SU-DHL-6 (cell line): ENCODE data around the gene GJD4.

Source experiments
- H2AFZ ChIP-seq: fragments of 200-600 bp; sonication (generic); 2 replicates; pipeline ENCODE4 v1.6.1; 2014; ENCODE audit warnings: low read depth, mild to moderate bottlenecking, moderate library complexity, mixed read lengths, antibody characterized with exemption, low read length; ENCODE audit not compliant: severe bottlenecking
- H3F3A ChIP-seq: fragments of 200-600 bp; shearing (Covaris generic); 2 replicates; pipeline ENCODE4 v1.6.0; 2016; ENCODE audit warnings: antibody characterized with exemption, mild to moderate bottlenecking; ENCODE audit not compliant: insufficient read depth
- H3K27ac ChIP-seq: fragments of 200-600 bp; sonication (generic); 2 replicates; pipeline ENCODE4 v1.5.1; 2016; ENCODE audit warnings: low read depth, mild to moderate bottlenecking, low read length, moderate library complexity, mixed read lengths
- H3K27me3 ChIP-seq: fragments of 200-600 bp; sonication (generic), shearing (Covaris generic); 2 replicates; pipeline ENCODE4 v1.6.0; 2014; ENCODE audit warnings: mild to moderate bottlenecking, low read length
- H3K36me3 ChIP-seq: fragments of 200-600 bp; sonication (generic); 2 replicates; pipeline ENCODE4 v1.6.1; 2014; ENCODE audit warnings: mild to moderate bottlenecking, low read length, mixed read lengths
- H3K4me2 ChIP-seq: fragments of 300-600, 200-600 bp; shearing (Covaris generic), sonication (generic); 2 replicates; pipeline ENCODE4 v1.6.0; 2014; ENCODE audit warnings: low read length, low read depth, mild to moderate bottlenecking; ENCODE audit not compliant: poor library complexity, severe bottlenecking
- H3K4me3 ChIP-seq: fragments of 200-600 bp; sonication (generic); 2 replicates; pipeline ENCODE4 v1.5.1; 2014; ENCODE audit warnings: antibody characterized with exemption, low read length, mild to moderate bottlenecking, mixed read lengths; ENCODE audit not compliant: insufficient read depth, poor library complexity, severe bottlenecking
- H3K79me2 ChIP-seq: fragments of 200-600 bp; sonication (generic); 2 replicates; pipeline ENCODE4 v1.6.1; 2014; ENCODE audit warnings: mild to moderate bottlenecking, low read length, moderate library complexity; ENCODE audit not compliant: insufficient read depth
- H3K9ac ChIP-seq: fragments of 200-600 bp; sonication (generic); 2 replicates; pipeline ENCODE4 v1.7.0; 2014; ENCODE audit warnings: mild to moderate bottlenecking, low read length
- H3K9me2 ChIP-seq: fragments of 200-600 bp; sonication (generic); replicated peaks from 2 replicates; pipeline ENCODE4 v1.6.1; 2014; ENCODE audit warnings: low read length; ENCODE audit not compliant: insufficient read depth
- H3K9me3 ChIP-seq: fragments of 200-600 bp; sonication (generic); 2 replicates; pipeline ENCODE4 v1.6.1; 2014; ENCODE audit warnings: low read length, mixed read lengths; ENCODE audit not compliant: insufficient read depth
- H4K20me1 ChIP-seq: fragments of 200-600 bp; sonication (generic); 2 replicates; pipeline ENCODE4 v1.6.1; 2014; ENCODE audit warnings: low read depth, mild to moderate bottlenecking, antibody characterized with exemption, low read length, moderate library complexity, mixed read lengths
- EZH2phosphoT487 ChIP-seq: fragments of 200-600 bp; sonication (generic), shearing (Covaris generic); conservative IDR thresholded peaks from 2 replicates; pipeline ENCODE4 v1.6.1; 2018; ENCODE audit warnings: mild to moderate bottlenecking, antibody characterized with exemption, low read length, moderate library complexity, mixed read lengths
- TF ChIP-seq, protein P1 (sequence below): fragments of 200-600 bp; sonication (generic); IDR thresholded peaks from one replicate; pipeline ENCODE4 v1.5.1; 2017; ENCODE audit warnings: antibody characterized with exemption, mild to moderate bottlenecking, low read length, moderate library complexity; ENCODE audit not compliant: insufficient read depth, poor library complexity, severe bottlenecking

GJD4 gene

DNA sequence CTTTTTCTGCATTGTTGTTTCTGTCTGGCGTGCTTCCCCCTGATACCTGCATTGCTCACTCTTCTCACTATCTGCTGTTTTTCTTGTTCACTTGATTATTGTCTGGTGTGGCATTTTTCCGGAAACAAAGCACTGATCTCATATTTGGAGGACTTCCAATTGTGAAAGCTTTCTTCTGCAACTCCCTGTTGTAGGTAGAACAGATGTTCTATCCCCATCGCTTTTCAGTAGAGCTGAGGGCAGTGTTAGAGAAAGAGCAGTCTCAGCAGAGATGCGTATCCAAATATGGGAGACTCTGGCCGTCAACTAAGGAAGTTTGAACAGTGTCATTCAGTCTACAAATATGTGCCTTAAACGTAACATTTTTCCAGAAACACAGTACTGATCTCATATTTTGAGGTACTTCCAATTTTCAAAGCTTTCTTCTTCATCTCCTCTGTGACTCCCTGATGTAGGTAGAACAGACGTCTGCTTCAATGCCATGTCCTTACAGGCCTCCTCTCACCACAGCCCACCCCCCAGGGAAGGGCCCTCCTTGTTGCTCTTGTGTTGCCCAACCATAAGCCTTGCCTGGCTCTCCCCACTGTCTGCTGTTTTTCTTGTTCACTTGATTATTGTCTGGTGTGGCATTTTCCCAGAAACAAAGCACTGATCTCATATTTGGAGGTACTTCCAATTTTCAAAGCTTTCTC, 27.1 kb upstream of the GJD4 start:
- Histone ChIP-seq H3K27me3 (no peaks in the 10 kb centered on the region), H3K27ac (no peak overlapping the region), H3K4me3 (no peak overlapping the region), H2AFZ (no peak overlapping the region), H3K9me3 (no peaks in the 10 kb centered on the region), H3K79me2 (no peaks in the 10 kb centered on the region), H3F3A (no peaks in the 10 kb centered on the region), H3K9ac (no peak overlapping the region), H3K36me3 (no peaks in the 10 kb centered on the region), H3K9me2 (no peaks in the 10 kb centered on the region), H4K20me1 (no peaks in the 10 kb centered on the region), H3K4me2 (no peak overlapping the region)
- TF ChIP-seq EZH2phosphoT487: no peak
- TF ChIP-seq, protein P1, sequence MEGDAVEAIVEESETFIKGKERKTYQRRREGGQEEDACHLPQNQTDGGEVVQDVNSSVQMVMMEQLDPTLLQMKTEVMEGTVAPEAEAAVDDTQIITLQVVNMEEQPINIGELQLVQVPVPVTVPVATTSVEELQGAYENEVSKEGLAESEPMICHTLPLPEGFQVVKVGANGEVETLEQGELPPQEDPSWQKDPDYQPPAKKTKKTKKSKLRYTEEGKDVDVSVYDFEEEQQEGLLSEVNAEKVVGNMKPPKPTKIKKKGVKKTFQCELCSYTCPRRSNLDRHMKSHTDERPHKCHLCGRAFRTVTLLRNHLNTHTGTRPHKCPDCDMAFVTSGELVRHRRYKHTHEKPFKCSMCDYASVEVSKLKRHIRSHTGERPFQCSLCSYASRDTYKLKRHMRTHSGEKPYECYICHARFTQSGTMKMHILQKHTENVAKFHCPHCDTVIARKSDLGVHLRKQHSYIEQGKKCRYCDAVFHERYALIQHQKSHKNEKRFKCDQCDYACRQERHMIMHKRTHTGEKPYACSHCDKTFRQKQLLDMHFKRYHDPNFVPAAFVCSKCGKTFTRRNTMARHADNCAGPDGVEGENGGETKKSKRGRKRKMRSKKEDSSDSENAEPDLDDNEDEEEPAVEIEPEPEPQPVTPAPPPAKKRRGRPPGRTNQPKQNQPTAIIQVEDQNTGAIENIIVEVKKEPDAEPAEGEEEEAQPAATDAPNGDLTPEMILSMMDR: no peak

DNA sequence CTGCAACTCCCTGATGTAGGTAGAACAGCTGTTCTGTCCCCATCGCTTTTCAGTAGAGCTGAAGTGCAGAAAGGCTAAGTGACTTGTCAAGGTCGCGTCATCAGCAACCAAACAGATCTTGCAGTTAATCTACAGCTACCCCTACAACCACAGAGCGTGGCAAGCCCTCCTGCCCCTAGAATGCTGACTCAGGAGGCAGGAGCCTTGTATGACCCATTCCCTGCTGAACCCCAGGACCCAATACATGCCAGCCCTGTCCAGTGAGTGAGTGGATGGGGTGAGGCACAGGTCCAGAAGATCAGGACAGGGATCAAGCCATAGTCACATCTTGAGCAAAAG, 26.6 kb upstream of the GJD4 start:
- Histone ChIP-seq H3K4me2 (no peak overlapping the region), H3K36me3 (no peaks in the 10 kb centered on the region), H3K27me3 (no peaks in the 10 kb centered on the region), H3K9ac (no peak overlapping the region), H3K4me3 (no peak overlapping the region), H3K9me2 (no peaks in the 10 kb centered on the region), H3K9me3 (no peaks in the 10 kb centered on the region), H3K79me2 (no peaks in the 10 kb centered on the region), H4K20me1 (no peaks in the 10 kb centered on the region), H2AFZ (no peak overlapping the region), H3F3A (no peaks in the 10 kb centered on the region), H3K27ac (no peak overlapping the region)
- TF ChIP-seq, protein P1: no peak
- TF ChIP-seq EZH2phosphoT487: no peak

DNA sequence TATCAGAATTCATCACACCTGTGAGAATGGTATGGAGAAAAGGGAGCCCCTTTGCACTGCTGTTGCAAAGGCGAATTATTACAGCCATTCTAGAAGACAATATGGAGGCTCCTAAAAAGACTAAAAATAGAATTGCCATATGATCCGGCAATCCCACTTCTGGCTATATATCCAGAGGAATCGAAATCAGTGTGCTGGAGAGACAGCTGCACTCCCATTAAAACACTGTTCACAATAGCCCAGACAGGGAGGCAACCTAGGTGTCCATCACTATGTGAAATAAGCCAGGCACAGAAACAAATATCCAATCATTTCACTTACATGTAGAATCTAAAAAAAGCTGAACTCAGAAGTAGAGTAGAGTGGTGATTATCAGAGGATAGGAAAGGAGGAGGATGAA, 26.0 kb upstream of the GJD4 start:
- no peak overlapping the region for H3K4me3 ChIP-seq
- H3K9me3 ChIP-seq: no peaks in the 10 kb centered on the region
- H3K9ac ChIP-seq: no peak overlapping the region
- no peaks in the 10 kb centered on the region for H4K20me1 ChIP-seq
- no peaks in the 10 kb centered on the region for H3K79me2 ChIP-seq
- H3F3A ChIP-seq: no peaks in the 10 kb centered on the region
- no peak overlapping the region for H2AFZ ChIP-seq
- TF ChIP-seq, protein P1: no peak
- no peak for TF ChIP-seq EZH2phosphoT487
- no peak overlapping the region for H3K27ac ChIP-seq
- no peaks in the 10 kb centered on the region for H3K9me2 ChIP-seq
- no peaks in the 10 kb centered on the region for H3K27me3 ChIP-seq
- no peak overlapping the region for H3K4me2 ChIP-seq
- H3K36me3 ChIP-seq: no peaks in the 10 kb centered on the region
